Heart right ventricle (tissue), 16 donors: ENCODE results near the gene RNF114. TPM values are rescaled to one million over a fixed set of nuclear protein-coding genes. Genes with fewer than 3 reads are reported as not detected.
"Not testable (repeated sequence)": the region's sequence is repeated elsewhere in the genome, so short reads cannot be mapped to it uniquely, and the experiment has no call there.

Source experiments
- ATAC-seq, 8 donors: fragments of 200-7000 bp; cut with Tn5 transposase; one replicate each; pipeline ENCODE4 v1.9.1; 2020; ENCODE audit warnings: mild to moderate bottlenecking in 8 of 8, moderate library complexity in 8 of 8, moderate number of reproducible peaks in 1 of 8
- DNase-seq, 2 donors: peaks; one replicate each; pipeline ENCODE4 v3.0.0-alpha.2; 2020
- H3K27ac ChIP-seq, 10 donors: fragments of 200-600 bp; sonication (generic) in 2 of 10; one replicate each; pipeline versions ENCODE4 v1.5.0 to v1.8.0; 2020 to 2022; ENCODE audit warnings: mild to moderate bottlenecking in 3 of 10
- H3K27me3 ChIP-seq, 7 donors: fragments of 200-600 bp; one replicate each; pipeline ENCODE4 v1.8.0; 2021 to 2022; ENCODE audit warnings: mild to moderate bottlenecking in 2 of 7
- H3K36me3 ChIP-seq, 9 donors: fragments of 200-600 bp; sonication (generic) in 1 of 9; one replicate each; pipeline versions ENCODE4 v1.5.0 to v1.8.0; 2020 to 2022; ENCODE audit warnings: mild to moderate bottlenecking in 2 of 9
- H3K4me1 ChIP-seq, 9 donors: fragments of 200-600 bp; sonication (generic) in 1 of 9; one replicate each; pipeline versions ENCODE4 v1.5.0 to v1.8.0; 2020 to 2022; ENCODE audit warnings: mild to moderate bottlenecking in 4 of 9
- H3K4me3 ChIP-seq, 10 donors: fragments of 200-600 bp; sonication (generic) in 2 of 10; one replicate each; pipeline versions ENCODE4 v1.5.0 to v1.8.0; 2020 to 2022; ENCODE audit warnings: mild to moderate bottlenecking in 7 of 10, moderate library complexity in 2 of 10
- H3K9me3 ChIP-seq, 11 donors: fragments of 200-600 bp in 10 of 11; sonication (generic) in 2 of 11; one replicate each; pipeline versions ENCODE4 v1.5.0 to v1.8.0; 2013 to 2022; ENCODE audit warnings: mild to moderate bottlenecking in 2 of 11, control low read depth in 1 of 11, moderate library complexity in 1 of 11
- WGBS, 2 donors: extraction: QIAGEN DNeasy Blood & Tissue Kit; methylation state at CpG; one replicate each; pipeline ENCODE4 v1.1.7; 2013; ENCODE audit warnings: inconsistent platforms in 1 of 2; 5-methylcytosine and 5-hydroxymethylcytosine counted together
- intact Hi-C, 10 donors: fragments of 100-400 bp; cut with DNase I; formaldehyde crosslinking; loops; one replicate each; pipeline versions ENCODE4 v1.11.1 to v1.14.2; 2022
- polyA plus RNA-seq, 2 donors: library from polyadenylated mRNA; stranded (reverse); fragments of 200-250 nt; gene quantifications; one replicate each; pipeline ENCODE4 v1.2.3, GENCODE V29; 2013
- total RNA-seq, 10 donors: library from RNA; stranded (reverse); fragmentation: NEBNext Ultra II Directional in 3 of 10; extraction: Animal tissue kit (Norgen Biotek cat#: 25700) in 3 of 10; gene quantifications; one replicate each; pipeline versions ENCODE4 v1.2.1 to v1.2.4, GENCODE V29; 2021 to 2023
- TF ChIP-seq, protein P1 (sequence below), 9 donors: fragments of 200-600 bp; sonication (generic) in 2 of 9; IDR thresholded peaks; one replicate each; pipeline versions ENCODE4 v1.5.0 to v1.8.0; 2021 to 2022; ENCODE audit warnings: antibody characterized with exemption in 9 of 9, mild to moderate bottlenecking in 5 of 9, moderate library complexity in 1 of 9
- donor health status: Arrhythmogenic right ventricular cardiomyopathy.
- donor health status: ischemic (EF 13 %, LVEDD 7.1; RV severe dilation, severe dysfunction).
- donor health status: healthy with polysubstance abuse.
- donor health status: DM: no; HTN: yes; CAD: no.
- donor health status: DM: no; HTN: no; CAD: no.
- donor health status: ischemic (EF 25% LVEDD 6.9; RV normal size, moderate dysfunction).
- donor health status: ischemic (EF 25% LVEDD 5.7; RV mildly dilated, moderate dysfunction).
- donor health status: healthy.
- donor health status: DM: yes; HTN: yes; CAD: no.
- donor health status: Ischemic cardiomyopathy.
- donor health status: ischemic (EF 35%, LVEDD 5.7; RV mildly dilated, moderate dysfunction).
- donor health status: nonischemic (EF 11% LVEDD 7.7; RV severe dilation, severe dysfunction).
- donor health status: DM: yes; HTN: yes; CAD: no.
- donor health status: PGD.
- donor health status: ischemic (EF 29% LVEDD 5.4; RV normal size, mild dysfunction).
- donor health status: nonischemic (EF 23%, LVEDD 6.1; RV moderate dilation, normal function).

RNF114 gene
- total and polyA plus RNA-seq, 12 donors = 41.5 to 60.3 (median 50.6) TPM

GRCh38 chr20:49892817-49893216 is 43.4 kb upstream of the RNF114 start:
- H3K9me3 ChIP-seq = no peaks in the 10 kb centered on the region
- peak; percentile 54 to 56 for DNase-seq
- intact Hi-C loops = no loop called here
- WGBS, 2 donors = 20 to 31% methylated on average over 11 of the region's 11 CpGs
- H3K4me3 ChIP-seq = peak overlapping the region in 7 of 10 donors; percentile 15 to 31 (median 29)
- peaks cover 0 to 18% (median 0%) of the 10 kb centered on the region in 9 donors for H3K36me3 ChIP-seq
- ATAC-seq = peak; percentile 80 to 93 (median 86)
- TF ChIP-seq, protein P1, sequence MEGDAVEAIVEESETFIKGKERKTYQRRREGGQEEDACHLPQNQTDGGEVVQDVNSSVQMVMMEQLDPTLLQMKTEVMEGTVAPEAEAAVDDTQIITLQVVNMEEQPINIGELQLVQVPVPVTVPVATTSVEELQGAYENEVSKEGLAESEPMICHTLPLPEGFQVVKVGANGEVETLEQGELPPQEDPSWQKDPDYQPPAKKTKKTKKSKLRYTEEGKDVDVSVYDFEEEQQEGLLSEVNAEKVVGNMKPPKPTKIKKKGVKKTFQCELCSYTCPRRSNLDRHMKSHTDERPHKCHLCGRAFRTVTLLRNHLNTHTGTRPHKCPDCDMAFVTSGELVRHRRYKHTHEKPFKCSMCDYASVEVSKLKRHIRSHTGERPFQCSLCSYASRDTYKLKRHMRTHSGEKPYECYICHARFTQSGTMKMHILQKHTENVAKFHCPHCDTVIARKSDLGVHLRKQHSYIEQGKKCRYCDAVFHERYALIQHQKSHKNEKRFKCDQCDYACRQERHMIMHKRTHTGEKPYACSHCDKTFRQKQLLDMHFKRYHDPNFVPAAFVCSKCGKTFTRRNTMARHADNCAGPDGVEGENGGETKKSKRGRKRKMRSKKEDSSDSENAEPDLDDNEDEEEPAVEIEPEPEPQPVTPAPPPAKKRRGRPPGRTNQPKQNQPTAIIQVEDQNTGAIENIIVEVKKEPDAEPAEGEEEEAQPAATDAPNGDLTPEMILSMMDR (IDR thresholded peaks at IDR 0.05) = no peak
- no peaks in the 10 kb centered on the region for H3K27me3 ChIP-seq
- H3K27ac ChIP-seq = peak overlapping the region in 9 of 10 donors; percentile 18 to 77 (median 71)
- H3K4me1 ChIP-seq = peaks cover 25 to 77% (median 55%) of the 10 kb centered on the region in 9 donors

DNA sequence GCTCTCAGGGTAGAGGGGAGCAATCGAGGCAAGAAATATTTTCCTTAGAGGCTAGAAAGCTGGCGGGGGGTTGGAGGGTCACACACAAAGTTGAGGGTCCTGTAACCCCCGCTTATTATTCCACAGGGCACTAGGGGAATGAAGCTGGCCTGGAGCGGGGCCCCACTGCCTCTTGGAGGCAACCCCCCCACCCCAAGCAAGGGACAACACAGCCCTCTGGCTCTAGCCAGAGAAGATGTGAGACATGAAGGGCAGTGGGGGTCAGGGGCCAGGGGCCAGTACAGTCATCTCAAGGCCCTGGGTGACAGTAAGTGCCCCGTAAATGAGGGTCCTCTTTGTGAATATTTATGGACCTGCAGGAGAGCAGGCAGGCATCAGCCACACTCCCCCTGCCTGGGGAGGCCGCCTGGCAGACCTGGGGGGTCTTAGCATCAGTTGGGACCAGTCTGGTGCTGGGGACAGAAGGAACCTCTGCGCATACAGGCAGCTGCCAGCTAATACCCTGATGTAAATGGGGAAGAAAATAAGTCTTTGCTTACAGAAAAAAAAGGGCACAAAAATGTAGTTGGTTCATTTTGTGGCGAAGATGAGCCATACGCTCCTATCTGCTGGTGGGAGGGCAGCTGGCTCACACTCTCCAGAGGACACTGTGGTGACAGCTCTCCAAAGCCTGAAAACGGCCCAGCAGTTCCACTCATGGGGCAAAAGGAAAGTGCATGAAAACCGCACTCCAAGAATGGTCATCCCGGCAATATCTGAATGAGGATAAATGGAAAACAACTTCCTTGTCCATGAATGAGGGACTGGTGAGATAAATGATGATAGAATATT is 42.7 kb upstream of the RNF114 start:
- DNase-seq (no peak), ATAC-seq (peak in 6 of 8 donors; percentile 13 to 65 (median 60))
- H3K9me3 ChIP-seq = no peaks in the 10 kb centered on the region
- intact Hi-C loops = no loop called here
- TF ChIP-seq, protein P1 (IDR thresholded peaks at IDR 0.05) = no peak
- H3K27ac ChIP-seq = peak overlapping the region in 9 of 10 donors; percentile 18 to 77 (median 71)
- 59 to 68% methylated on average over 12 of the region's 12 CpGs for WGBS, 2 donors
- H3K4me1 ChIP-seq = peaks cover 23 to 71% (median 48%) of the 10 kb centered on the region in 9 donors
- no peaks in the 10 kb centered on the region for H3K27me3 ChIP-seq
- peak overlapping the region in 8 of 10 donors; percentile 7 to 31 (median 24) for H3K4me3 ChIP-seq
- H3K36me3 ChIP-seq = peaks cover 0 to 13% (median 0%) of the 10 kb centered on the region in 9 donors

DNA sequence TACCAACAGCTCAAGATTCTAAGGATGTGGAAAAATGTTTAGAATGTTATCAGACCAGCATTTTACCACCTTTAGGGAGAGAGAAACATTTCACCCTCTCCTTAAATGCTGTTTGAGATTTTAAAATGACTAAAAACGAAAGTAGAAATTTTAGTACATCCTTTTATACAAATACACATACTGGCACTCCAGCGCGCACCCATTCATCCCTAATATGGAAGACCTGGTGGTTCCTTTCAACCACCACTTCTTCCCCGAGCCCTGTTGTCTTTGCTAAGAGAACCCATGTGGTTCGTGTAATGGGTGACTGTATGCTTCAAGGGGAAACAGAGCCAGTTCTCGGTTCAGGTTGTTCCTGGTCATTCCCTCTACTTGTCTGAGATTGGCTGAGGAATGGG is 42.1 kb upstream of the RNF114 start:
- Histone ChIP-seq H3K27me3 (no peaks in the 10 kb centered on the region), H3K9me3 (no peaks in the 10 kb centered on the region), H3K36me3 (peaks cover 0 to 9% (median 0%) of the 10 kb centered on the region in 9 donors), H3K4me1 (peaks cover 17 to 65% (median 42%) of the 10 kb centered on the region in 9 donors), H3K4me3 (peak overlapping the region in 2 of 10 donors; percentile 7 to 31), H3K27ac (peak overlapping the region in 2 of 10 donors; percentile 57 to 77)
- TF ChIP-seq, protein P1 (IDR thresholded peaks at IDR 0.05) = no peak
- DNase-seq (no peak), ATAC-seq (no peak)
- intact Hi-C loops = no loop called here
- 80 to 89% methylated on average over 6 of the region's 6 CpGs for WGBS, 2 donors

DNA sequence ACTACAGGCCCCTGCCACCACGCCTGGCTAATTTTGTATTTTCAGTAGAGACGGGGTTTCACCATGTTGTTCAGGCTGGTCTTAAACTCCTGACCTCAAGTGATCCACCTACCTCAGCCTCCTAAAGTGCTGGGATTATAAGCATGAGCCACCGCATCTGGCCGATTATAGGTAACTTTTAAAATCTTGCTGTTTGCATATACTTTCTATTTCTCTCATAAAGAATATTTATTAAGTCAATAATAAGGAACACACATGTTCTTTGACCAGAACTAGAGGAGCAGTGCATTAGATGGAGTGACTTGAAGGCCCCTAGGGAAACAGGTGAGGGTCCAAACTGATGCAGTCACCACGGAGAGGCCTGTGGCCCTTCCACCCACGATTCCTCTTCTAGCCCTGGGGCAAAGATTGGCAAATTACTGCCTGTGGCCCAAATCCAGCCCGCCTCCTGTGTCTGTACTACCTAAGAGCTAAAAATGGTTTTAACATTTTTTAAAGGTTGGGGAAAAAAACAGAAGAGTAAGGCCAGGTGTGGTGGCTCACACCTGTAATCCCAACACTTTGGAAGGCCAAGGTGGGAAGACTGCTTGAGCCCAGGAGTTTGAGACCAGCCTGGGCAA is 40.6 kb upstream of the RNF114 start:
- H3K9me3 ChIP-seq, ATAC-seq, intact Hi-C loops, H3K4me3 ChIP-seq, H3K36me3 ChIP-seq, H3K27me3 ChIP-seq, DNase-seq: not testable (repeated sequence)
- 95 to 96% methylated on average over 7 of the region's 7 CpGs for WGBS, 2 donors
- H3K27ac ChIP-seq = peak overlapping the region in 1 of 10 donors; percentile 4
- H3K4me1 ChIP-seq = peaks cover 15 to 50% (median 36%) of the 10 kb centered on the region in 9 donors
